ENCODE measurements around the gene OR2J2.
"Not testable (repeated sequence)": the region's sequence is repeated elsewhere in the genome, so short reads cannot be mapped to it uniquely, and the experiment has no call there.

OR2J2 gene

DNA sequence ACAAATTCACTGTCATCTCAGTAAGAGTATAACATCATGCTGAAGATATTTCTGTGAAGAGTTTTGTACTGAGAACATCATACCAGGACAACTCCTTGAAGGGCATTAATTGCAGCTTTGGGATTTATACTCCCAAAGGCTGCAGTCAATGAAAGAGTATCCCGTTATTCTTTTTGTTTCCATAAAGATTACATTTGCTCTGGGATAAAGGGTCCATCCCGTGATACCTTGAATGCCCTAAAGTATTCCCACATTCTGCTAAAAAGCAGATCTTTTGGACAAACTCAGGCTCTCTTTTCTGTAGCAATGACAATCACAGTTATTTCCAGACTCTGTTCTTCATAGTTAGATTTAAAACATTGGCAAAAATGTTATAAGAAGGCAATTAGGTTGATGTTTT, at the start of gene OR2J2:
OR2J2 (plus strand) TSS at position 301 of the 400 bp plus-strand sequence. CDS start 2,729 bp downstream, outside the sequence.
- DNase-seq = not testable (repeated sequence)

GRCh38 chr6:29129326-29130012, 41.2 kb upstream of the OR2J2 start:
- DNase-seq = no peak

DNA sequence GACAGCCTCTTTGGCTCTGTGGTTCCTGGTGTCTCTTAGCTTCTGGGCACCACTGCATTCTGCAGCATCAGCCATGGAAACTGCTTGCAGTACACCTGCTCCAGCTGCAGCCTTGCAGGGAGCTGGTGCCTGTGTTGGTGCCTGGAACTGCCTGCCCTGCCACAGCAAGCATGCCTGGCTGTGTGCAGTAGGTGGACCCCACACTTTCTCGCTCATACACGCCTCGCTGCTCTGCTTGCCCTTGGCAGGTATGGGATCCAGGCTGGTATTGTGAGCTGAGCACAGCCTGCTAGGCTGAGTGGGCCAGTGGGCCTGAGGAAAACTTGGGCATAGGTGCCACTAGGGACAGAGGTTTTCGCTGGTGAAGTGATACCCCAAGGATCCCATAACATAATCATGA, 40.1 kb upstream of the OR2J2 start:
- no peak for DNase-seq

- DNase-seq = no peak
Measured at GRCh38 chr6:29131691-29132090, 39.0 kb upstream of the OR2J2 start.

DNA sequence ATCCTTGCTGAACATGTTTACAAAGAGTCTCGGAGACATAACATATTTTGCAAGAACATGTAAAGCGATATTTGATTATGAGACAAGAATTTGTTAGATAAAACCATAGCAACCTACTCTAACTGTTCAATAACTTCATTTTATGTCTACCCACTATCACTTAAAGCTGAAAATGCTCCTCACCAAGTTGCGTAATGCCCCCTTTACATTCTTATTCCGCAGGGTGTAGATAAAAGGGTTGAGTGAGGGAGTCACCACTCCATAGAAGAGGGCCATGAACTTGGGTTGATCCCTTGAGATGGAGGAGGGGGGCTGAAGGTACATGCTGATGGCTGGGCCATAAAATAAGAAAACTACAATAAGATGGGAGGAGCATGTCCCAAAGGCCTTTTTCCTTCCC, 33.0 kb upstream of the OR2J2 start:
- DNase-seq = no peak

DNA sequence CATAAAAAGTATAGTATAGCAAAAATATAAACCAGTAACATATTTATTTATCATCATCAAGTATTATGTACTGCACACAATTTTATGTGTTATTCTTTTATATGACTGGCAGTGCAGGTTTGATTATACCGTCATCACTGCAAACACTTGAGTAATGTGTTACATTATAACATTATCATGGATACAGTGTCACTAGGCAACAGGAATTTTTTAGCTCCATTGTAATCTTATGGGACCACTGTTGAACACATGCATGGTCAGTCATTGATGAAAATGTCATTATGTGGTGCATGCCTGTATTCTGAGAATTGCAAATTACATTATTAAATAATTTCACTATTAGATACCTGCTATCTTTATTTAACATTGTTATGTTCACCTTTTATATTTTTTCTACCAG, 29.1 kb upstream of the OR2J2 start:
- no peak for DNase-seq

DNA sequence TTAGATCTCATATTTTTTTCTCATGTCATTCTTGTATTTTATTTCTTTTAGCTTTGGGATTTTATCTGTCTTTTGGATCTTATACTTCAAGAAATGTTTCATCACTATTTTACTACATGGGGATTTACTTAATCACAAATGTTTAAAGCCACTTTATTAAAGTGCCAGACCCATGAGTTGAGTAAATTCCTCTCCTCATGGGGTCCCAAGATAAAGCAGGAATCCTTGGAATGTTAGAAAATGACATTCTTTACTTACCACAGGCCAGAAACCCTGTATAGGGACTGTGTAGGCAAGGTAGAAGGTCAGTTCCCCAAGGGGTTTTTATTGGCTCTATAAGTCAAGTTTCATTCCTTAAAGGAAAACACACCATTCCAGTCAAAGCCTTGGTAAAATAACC, 28.4 kb upstream of the OR2J2 start:
- no peak for DNase-seq

DNA sequence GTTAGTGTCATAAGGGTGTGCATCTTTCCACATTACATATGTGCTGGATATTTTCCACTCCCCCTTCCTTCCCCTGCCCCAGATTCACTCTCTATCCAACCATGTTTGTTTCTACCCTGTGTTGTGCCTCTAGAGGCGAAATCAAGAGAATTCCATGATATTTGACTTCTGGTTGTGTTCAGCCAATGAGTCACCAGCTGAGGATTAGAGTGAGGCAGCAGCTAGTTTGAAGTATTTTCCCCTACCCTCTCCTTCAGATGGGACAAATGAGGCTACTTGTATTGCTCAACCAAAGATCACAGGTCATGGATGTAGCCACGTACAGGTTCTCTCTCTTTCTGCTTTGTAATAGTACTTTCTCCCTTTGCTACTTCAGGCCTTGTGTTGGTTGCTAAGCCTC, 24.5 kb upstream of the OR2J2 start:
- no peak for DNase-seq

GRCh38 chr6:29147074-29147473, 23.6 kb upstream of the OR2J2 start:
- no peak for DNase-seq

- not testable (repeated sequence) for DNase-seq
Measured at GRCh38 chr6:29149444-29149843, 21.3 kb upstream of the OR2J2 start.

DNA sequence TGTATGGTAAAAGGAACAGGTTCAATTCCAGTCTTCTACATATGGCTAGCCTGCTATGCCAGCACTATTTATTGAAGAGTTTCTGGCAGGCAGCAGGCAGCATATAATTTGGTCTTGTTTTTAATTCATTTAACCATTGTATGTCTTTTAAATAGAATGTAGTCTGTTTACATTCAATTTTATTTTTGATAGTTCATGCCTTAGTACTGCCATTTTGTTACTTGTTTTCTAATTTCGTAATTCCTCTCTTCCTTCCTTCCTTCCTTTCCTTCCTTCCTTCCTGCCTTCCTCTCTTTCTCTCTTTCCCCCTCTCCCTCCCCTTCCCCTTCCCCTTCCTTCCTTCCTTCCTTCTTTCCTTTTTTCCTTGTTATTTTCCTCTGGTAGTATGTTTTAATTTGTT, 17.6 kb upstream of the OR2J2 start:
- DNase-seq = no peak

DNA sequence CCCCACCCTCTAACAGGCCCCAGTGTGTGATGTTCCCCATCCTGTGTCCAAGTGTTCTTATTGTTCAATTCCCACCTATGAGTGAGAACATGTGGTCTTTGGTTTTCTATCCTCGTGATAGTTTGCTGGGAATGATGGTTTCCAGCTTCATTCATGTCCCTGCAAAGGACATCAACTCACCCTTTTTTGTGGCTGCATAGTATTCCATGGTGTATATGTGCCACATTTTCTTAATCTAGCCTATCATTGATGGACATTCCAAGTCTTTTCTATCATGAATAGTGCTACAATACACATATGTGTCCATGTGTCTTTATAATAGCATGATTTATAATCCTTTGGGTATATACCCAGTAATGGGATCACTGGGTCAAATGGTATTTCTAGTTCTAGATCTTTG, 15.5 kb upstream of the OR2J2 start:
- not testable (repeated sequence) for DNase-seq

DNA sequence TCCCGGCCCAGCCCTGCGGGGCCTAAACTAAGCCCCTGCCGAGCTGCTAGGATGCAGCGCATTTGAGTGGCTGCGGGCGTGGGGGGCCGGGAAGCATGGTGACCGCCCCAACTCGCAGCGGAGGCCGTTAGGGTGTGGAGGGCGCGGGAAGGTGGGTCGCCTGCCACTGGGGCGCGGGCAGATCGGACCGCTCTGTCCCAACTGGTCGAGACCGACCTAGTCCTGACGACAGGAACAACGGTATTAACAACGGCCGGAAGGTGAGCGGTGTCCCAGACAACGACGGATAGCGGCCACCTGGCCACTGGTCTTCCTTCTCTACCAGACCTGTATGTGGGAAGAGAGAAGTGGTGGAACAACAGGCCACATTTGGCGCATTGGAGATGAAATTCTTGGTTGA, 10.8 kb upstream of the OR2J2 start:
- not testable (repeated sequence) for DNase-seq

- DNase-seq = not testable (repeated sequence)
Measured at GRCh38 chr6:29165571-29165970, 5.1 kb upstream of the OR2J2 start.

GRCh38 chr6:29171736-29172135, 1.0 kb downstream of the OR2J2 start:
- DNase-seq = no peak

GRCh38 chr6:29183594-29183993, 12.9 kb downstream of the OR2J2 start:
- no peak for DNase-seq

- not testable (repeated sequence) for DNase-seq
Measured at GRCh38 chr6:29188659-29189058, 18.0 kb downstream of the OR2J2 start.

DNA sequence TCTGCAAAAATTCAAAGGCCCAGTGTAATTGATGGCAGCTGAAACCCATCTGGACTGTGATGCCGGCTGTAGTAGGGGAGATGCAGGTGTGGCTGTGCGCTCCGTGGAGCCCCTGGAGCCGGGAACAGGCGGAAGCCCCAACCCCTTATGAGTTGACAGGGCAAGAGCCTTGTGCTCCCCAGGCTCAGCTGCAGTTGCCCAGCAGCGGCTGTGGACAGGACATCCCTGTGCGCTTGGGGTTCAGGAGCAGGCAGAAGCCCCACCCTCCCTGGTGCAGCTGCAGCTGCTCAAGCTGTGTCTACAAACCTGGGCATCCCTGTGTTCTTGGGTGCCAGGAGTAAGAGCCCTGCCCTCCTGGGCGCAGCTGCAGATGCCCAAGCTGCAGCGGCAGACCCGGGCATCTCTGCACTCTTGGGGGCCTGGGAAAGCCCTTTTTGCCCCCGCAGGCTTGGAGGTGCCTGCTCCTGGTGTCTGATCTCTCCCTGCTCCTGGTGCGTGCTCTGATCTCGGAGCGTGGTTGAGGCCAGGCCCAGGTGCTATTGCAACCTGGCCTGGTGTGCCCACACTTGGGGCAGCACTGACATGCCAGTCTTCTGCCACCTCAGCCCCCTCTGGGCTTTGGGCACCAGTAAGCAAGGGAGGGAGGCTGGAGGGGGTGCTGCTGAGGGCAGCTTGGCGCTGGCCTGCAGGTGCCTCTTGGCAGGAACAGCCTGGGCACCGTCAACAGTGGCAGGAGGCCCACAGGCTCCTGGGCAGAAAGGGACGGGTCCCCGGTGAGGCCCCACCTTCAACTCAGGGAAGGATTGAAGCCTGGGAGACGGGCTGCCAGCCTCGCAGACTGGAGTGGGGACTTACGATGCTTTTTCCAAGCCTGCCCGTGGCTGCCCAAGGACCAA, 30.3 kb downstream of the OR2J2 start:
- DNase-seq = no peak

GRCh38 chr6:29201966-29202365, 31.3 kb downstream of the OR2J2 start:
- no peak for DNase-seq

DNA sequence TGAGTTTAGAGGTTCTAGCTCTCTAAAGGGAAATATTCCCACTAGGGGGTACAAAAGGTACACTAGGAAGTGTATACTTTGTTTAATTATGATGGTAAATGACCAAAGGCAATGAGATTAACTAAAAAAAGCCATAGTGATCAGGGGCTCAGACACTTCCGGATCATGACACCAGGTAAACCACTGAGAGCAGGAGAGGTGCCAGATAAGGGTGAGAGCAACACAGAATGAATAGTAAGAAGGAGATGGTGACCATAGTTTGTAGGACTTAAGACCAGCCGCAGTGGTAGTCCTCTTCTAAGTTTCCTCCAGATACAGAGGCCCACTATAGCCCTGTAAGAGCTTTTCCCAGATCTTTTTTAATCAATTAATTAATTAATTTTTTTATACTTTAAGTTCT, 40.8 kb downstream of the OR2J2 start:
- no peak for DNase-seq

DNA sequence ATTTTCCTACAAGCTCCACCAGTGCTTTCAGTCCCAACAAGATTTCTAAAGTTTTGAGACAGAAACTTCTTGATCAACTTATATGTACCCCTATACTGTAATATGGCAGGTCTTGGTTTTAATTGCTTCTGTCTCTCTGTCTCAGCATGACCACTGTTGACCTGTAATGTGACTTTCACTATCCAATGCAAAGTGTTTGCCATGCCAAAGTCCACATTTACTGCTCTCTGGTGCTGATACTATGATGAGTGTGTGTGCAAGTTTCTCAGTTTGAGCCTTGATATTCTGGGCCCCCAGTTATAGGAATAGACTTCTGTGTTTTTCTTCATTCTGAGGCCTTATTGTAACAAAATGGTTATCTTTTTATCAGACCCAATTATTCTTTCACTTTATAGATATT, 45.8 kb downstream of the OR2J2 start:
- no peak for DNase-seq

DNA sequence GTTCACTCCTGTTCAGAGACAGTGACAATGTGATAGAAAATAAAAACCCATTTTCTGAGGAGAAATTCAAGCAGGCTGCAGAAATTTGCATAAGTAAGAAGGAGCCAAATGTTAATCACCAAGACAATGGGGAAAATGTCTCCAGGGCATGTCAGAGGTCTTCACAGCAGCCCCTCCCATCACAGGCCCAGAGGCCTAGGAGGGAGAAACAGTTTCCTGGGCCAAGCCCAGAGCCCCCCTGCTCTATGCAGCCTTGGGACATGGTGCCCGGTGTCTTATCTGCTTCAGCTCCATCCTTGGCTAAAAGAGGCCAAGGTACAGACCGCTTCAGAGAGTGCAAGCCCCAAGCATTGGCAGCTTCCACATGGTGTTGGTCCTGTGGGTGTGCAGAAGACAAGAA, 46.5 kb downstream of the OR2J2 start:
- DNase-seq = not testable (repeated sequence)

DNA sequence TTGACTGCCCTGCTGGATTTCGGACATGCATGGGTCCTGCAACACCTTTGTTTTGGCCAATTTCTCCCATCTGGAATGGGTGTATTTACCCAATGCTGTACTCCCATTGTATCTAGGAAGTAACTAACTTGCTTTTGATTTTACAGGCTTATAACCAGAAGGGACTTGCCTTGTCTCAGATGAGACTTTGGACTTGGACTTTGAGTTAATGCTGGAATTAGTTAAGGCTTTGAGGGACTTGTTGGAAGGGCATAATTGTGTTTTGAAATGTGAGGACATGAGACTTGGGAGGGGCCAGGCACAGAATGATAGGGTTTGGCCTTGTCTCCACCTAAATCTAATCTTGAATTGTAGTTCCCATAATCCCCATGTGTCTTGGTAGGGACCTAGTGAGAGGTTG, 47.3 kb downstream of the OR2J2 start:
- not testable (repeated sequence) for DNase-seq

Measured in NCI-H1105 (cell line).